ENCODE data around the gene RNF4.

GRCh38 chr4:2507259-2507658 lies 38.4 kb downstream of the RNF4 start:
- TF ChIP-seq CTCF (conservative IDR thresholded peaks at IDR 0.05; ENCODE audit: low read depth, low read length) = no peak
- no peak for TF ChIP-seq EZH2 (IDR thresholded peaks at IDR 0.05; ENCODE audit: borderline replicate concordance, low read depth, low read length, poor library complexity, severe bottlenecking)
